ENCODE results near the gene PPP1R13B.

The PPP1R13B gene

DNA sequence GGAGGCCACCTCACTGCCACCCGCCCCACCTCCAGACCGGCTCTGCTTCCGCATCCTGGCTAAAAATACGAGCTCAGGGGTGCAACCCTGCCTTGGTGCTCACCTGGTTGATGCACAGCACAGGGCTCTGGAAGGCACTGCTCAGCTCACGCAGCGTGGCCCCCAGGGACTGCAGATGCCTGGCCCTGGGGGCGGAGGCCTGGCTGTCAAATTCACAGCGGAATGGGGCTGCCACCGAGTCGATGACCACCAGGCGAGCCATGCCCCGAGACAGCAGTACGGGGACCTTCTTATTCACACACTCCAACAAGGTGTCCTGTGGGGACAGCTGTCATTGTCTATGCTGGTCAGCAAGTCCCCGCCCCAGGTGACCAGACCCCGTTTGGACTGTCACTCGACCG lies 148.1 kb downstream of the PPP1R13B start:
- no peak for DNase-seq (ENCODE audit: low read depth)
- in situ Hi-C loops (cut with HindIII; ENCODE audit: low sequenced_read_pairs): loop anchor here (10.0 kb wide), 1 partner anchor 124 kb away; no protein-coding TSS in a partner anchor
- no peak overlapping the region for H3K4me3 ChIP-seq (ENCODE audit: low read depth, low read length)
- TF ChIP-seq, protein P1, sequence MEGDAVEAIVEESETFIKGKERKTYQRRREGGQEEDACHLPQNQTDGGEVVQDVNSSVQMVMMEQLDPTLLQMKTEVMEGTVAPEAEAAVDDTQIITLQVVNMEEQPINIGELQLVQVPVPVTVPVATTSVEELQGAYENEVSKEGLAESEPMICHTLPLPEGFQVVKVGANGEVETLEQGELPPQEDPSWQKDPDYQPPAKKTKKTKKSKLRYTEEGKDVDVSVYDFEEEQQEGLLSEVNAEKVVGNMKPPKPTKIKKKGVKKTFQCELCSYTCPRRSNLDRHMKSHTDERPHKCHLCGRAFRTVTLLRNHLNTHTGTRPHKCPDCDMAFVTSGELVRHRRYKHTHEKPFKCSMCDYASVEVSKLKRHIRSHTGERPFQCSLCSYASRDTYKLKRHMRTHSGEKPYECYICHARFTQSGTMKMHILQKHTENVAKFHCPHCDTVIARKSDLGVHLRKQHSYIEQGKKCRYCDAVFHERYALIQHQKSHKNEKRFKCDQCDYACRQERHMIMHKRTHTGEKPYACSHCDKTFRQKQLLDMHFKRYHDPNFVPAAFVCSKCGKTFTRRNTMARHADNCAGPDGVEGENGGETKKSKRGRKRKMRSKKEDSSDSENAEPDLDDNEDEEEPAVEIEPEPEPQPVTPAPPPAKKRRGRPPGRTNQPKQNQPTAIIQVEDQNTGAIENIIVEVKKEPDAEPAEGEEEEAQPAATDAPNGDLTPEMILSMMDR (IDR thresholded peaks at IDR 0.05; ENCODE audit: low read depth, low read length, missing control alignments): no peak

DNA sequence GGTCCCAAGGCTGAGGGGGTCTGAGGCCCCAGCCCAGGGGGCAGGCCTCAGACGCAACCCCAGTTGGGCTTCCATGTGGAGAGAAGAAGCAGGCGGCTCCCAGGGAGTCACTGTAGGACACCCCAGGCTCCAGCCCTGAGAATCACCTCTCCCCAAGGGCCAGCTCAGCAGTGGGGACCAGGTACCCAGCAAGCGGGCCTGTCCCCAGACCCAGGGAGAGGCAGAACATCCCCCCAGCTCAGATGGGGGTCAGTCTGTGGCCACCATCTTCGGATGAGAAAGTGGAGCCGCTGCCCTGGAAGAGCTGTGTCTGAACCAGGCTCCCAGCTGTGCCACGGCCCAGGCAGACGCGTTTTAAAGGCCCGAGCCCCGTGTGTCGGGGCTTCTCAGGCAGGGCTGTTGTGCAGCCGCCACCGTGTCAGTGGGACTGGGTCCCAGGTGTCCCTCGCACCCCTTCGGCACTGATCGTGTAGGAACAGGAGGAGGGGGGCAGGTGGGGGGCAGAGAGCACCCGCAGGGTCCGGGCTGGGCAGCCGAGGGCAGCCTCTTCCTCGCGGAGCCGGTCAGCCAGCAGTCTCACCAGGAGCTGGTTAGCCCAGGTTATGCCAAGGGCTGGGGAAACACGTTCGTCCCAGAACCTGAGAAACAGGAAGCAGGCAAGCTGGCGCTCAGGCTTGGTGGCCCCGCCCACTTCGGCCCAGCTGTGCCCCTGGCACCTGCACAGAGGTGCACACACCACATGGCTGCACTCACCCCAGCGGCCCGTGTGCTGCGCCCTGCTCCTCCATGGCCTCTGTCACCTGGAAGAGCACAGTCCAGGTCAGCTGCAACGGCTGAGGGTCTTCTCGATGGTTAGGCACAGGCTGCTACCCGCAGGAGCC lies 148.8 kb downstream of the PPP1R13B start:
- no peak overlapping the region for H3K4me3 ChIP-seq (ENCODE audit: low read depth, low read length)
- TF ChIP-seq, protein P1 (IDR thresholded peaks at IDR 0.05; ENCODE audit: low read depth, low read length, missing control alignments): no peak
- no peak for DNase-seq (ENCODE audit: low read depth)
- in situ Hi-C loops (cut with HindIII; ENCODE audit: low sequenced_read_pairs): loop anchor here (10.0 kb wide), 1 partner anchor 124 kb away; no protein-coding TSS in a partner anchor

DNA sequence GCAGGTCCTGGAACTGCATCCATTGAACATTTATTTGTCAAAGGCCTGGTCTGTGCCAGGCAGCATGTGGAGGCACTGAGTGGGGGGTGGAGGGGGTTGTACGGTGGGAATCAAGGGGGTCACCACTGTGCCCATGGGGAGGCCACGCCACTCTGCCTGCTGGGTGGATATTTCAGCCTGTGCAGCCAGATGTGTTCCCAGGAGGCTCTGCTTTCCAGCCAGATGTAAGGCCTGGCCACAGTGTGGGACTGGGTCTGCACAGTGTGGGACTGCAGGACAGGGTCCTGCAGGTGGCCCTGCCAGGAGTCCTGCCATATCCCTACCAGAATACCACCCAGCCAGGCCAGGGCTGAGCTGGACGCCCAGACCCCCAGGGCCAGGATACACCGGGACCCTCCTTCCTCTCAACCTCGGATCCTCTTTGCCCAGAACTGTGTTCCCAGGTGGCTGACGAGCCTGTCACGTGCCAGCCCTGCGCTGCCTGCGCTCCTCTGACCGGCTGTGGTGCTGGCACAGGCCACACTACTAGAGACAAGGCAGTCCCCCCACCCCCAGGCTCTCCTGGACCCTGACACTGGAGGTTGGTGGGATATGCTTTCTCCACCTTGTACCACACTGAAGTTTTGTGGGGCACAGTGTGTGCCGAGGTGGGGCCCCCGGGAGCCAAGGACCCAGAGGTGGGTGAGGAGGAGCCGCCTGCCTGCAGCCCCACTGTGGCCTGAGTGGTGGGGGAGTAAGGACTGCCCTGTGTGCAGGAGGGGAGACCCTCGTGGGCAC lies 149.6 kb downstream of the PPP1R13B start:
- no peak for DNase-seq (ENCODE audit: low read depth)
- in situ Hi-C loops (cut with HindIII; ENCODE audit: low sequenced_read_pairs): loop anchor here (10.0 kb wide), 1 partner anchor 123 kb away; no protein-coding TSS in a partner anchor
- no peak overlapping the region for H3K4me3 ChIP-seq (ENCODE audit: low read depth, low read length)
- TF ChIP-seq, protein P1 (IDR thresholded peaks at IDR 0.05; ENCODE audit: low read depth, low read length, missing control alignments): no peak

DNA sequence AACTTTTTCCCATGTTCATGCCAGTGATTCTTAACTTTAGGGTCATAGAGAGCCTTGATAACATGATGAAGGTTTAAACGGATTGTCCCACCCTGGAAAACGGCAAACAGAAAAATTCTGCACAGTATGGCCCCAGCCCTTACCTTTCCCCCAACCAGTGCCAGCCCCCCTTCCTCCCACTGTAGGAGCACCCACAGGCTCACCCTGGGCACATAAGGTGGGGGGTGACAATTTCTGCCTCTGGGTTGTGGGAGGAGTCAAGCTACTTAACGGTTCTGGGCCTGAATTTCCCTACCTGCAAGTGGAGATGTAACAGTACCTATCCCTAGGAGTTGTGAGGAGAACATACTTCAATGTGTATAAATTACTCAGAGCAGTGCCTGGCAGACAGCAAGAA lies 150.2 kb downstream of the PPP1R13B start:
- in situ Hi-C loops (cut with HindIII; ENCODE audit: low sequenced_read_pairs): loop anchor here (10.0 kb wide), 1 partner anchor 122 kb away; no protein-coding TSS in a partner anchor
- TF ChIP-seq, protein P1 (IDR thresholded peaks at IDR 0.05; ENCODE audit: low read depth, low read length, missing control alignments): no peak
- no peak overlapping the region for H3K4me3 ChIP-seq (ENCODE audit: low read depth, low read length)
- DNase-seq (ENCODE audit: low read depth): no peak

DNA sequence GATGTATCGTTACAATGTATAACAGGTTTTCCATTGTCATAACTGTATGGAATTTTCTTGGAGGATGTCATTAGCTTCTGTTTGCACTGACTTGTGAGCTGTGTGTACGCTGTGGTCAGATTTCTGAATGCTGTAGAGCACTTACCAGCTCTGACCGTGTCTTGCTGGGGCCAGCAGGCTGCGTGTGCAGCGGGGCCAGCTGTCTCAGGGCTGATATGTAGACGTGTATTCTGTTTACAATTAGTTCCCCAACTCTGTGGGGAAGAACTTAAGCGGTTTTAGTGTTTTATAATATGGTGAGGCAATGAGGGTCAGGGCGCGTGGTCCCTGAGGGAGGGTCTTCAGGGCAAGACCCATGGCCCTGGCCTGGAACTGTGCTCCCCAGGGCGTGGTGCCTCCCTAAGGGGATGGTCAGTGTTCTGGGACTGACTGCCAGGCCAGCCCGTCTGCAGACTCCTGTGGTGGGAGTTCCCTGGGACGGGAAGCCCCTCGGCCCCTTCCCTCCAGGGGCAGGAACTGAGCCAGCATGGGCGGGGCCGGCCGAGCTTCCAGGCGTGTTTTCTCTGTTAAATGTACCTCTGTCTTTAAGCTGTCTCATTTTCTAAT lies 150.8 kb downstream of the PPP1R13B start:
- TF ChIP-seq, protein P1 (IDR thresholded peaks at IDR 0.05; ENCODE audit: low read depth, low read length, missing control alignments): no peak
- DNase-seq (ENCODE audit: low read depth): peak; percentile 11
- in situ Hi-C loops (cut with HindIII; ENCODE audit: low sequenced_read_pairs): loop anchor here (10.0 kb wide), 1 partner anchor 122 kb away; no protein-coding TSS in a partner anchor
- H3K4me3 ChIP-seq (ENCODE audit: low read depth, low read length): no peak overlapping the region

DNA sequence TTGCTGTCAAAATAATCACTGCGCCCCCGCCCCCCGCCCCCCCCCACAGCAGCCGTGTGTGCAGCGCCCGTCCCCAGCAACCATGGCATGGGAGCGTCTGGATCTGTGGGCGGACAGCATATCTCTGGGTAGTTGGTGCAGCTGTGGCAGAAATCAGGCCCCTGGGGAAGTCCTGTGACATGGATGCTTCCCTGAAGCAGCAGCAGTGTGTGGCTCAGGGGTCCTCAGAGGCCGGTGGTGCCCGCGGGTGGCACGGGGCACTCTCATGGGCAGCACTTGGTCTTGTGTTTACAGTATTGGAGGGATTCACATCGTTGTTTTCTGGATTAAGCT lies 151.3 kb downstream of the PPP1R13B start:
- no peak overlapping the region for H3K4me3 ChIP-seq (ENCODE audit: low read depth, low read length)
- TF ChIP-seq, protein P1 (IDR thresholded peaks at IDR 0.05; ENCODE audit: low read depth, low read length, missing control alignments): no peak

More for the DNA sequence above, 151.3 kb downstream of the PPP1R13B start:
- DNase-seq (ENCODE audit: low read depth): no peak
- in situ Hi-C loops (cut with HindIII; ENCODE audit: low sequenced_read_pairs): loop anchor here (10.0 kb wide), 1 partner anchor 121 kb away; no protein-coding TSS in a partner anchor
